Measurements from ENCODE around the gene ARAF. TPM values are rescaled to one million over a fixed set of nuclear protein-coding genes. Genes with fewer than 3 reads are reported as not detected.

The ARAF gene
- total RNA-seq, 1 donor from 2014 or later = 94.2 TPM

DNA sequence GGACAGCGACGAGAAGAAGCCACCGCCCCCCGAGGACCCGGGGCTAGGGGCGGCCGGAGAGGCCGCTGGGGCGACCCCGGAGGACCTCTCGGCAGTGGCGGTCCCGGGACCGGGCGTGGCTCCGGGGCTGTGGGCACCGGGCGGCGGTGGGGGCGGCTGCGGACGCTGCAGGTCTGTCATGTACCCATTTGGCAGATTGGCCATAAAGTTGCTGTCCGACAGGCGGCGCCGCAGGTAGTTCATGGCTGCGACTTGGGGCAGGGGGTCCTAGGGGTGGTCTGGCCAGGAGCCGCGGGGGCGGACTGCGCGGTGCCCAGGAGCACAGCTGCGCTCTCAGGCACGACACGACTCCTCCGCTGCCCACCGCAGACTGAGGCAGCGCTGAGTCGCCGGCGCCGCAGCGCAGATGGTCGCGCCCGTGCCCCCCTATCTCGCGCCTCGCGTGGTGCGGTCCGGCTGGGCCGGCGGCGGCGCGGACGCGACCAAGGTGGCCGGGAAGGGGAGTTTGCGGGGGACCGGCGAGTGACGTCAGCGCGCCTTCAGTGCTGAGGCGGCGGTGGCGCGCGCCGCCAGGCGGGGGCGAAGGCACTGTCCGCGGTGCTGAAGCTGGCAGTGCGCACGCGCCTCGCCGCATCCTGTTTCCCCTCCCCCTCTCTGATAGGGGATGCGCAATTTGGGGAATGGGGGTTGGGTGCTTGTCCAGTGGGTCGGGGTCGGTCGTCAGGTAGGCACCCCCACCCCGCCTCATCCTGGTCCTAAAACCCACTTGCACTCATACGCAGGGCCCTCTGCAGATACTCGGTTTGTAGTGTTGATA lies 58.7 kb downstream of the ARAF start, which contains the start of gene SYN1:
SYN1 (minus strand) TSS at position 372 of the 817 bp plus-strand sequence; CDS start at position 243, 129 bp downstream.
- intact Hi-C loops (cut with micrococcal nuclease) = loop anchor here (5.0 kb wide), 1 partner anchor 37 kb away; the partner anchor contains the start of gene TIMP1

DNA sequence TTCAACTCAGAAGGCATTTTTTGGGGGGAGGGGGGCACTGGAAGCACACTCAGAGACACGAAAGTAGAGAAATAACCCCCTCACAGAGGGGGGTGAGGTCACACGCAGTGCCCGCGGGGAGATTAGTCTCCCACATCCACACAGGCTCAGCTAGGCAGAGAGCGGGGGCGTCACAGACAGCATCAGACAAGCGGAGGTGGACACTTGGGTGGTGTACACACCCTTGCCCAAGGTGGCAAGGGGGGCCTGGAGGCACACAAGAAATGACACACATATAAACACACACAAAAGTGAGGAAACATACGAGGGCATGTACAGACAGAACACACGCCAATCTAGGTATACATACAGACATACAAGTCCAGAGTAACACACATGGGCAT lies 59.3 kb downstream of the ARAF start:
- intact Hi-C loops (cut with micrococcal nuclease) = loop anchor here (5.0 kb wide), 1 partner anchor 38 kb away; the partner anchor contains the start of gene TIMP1

Other genes starting within 250 kb of the ARAF start
- 0.25 and 0.39 TPM in 2 replicates for gene ZNF157, start 190.6 kb upstream of the ARAF start, total RNA-seq
- gene ZNF41, start 78.0 kb upstream of the ARAF start, total RNA-seq = 11.0 and 11.3 TPM in 2 replicates
- gene TIMP1, start 21.2 kb downstream of the ARAF start, total RNA-seq = 147 and 153 TPM in 2 replicates
- gene SYN1, start 58.7 kb downstream of the ARAF start, total RNA-seq = 0.57 and 0.91 TPM in 2 replicates
- gene CFP, start 68.7 kb downstream of the ARAF start, total RNA-seq = 14.8 and 19.3 TPM in 2 replicates
- 57.4 and 58.9 TPM in 2 replicates for gene ELK1, start 89.4 kb downstream of the ARAF start, total RNA-seq
- 189 and 193 TPM in 2 replicates for gene UXT, start 98.0 kb downstream of the ARAF start, total RNA-seq